Lower lobe of right lung (tissue), 2 donors: ENCODE results near the gene SLC6A18. TPM values are rescaled to one million over a fixed set of nuclear protein-coding genes. Genes with fewer than 3 reads are reported as not detected.

Experiments
- ATAC-seq, 2 donors: fragments of 200-7000 bp; cut with Tn5 transposase; one replicate each; pipeline ENCODE4 v1.9.1; 2020 to 2022; ENCODE audit warnings: mild to moderate bottlenecking in 2 of 2, moderate library complexity in 2 of 2
- DNase-seq: peaks from one replicate; pipeline ENCODE4 v3.0.0-alpha.2; 2020
- H3K27ac ChIP-seq: fragments of 200-600 bp; one replicate; pipeline ENCODE4 v1.8.0; 2022
- H3K27me3 ChIP-seq: fragments of 200-600 bp; one replicate; pipeline ENCODE4 v1.8.0; 2022; ENCODE audit warnings: low read depth
- H3K36me3 ChIP-seq: fragments of 200-600 bp; one replicate; pipeline ENCODE4 v1.8.0; 2022; ENCODE audit warnings: mild to moderate bottlenecking
- H3K4me1 ChIP-seq: fragments of 200-600 bp; one replicate; pipeline ENCODE4 v1.8.0; 2022
- H3K4me3 ChIP-seq: fragments of 200-600 bp; one replicate; pipeline ENCODE4 v1.8.0; 2022; ENCODE audit warnings: mild to moderate bottlenecking
- H3K9me3 ChIP-seq: fragments of 200-600 bp; one replicate; pipeline ENCODE4 v1.8.0; 2022
- intact Hi-C: fragments of 100-400 bp; cut with DNase I; formaldehyde crosslinking; loops from one replicate; pipeline ENCODE4 v1.11.0; 2022
- total RNA-seq: library from RNA; stranded (reverse); fragmentation: NEBNext Ultra II Directional; extraction: Animal tissue kit (Norgen Biotek cat#: 25700); gene quantifications from one replicate; pipeline ENCODE4 v1.2.1, GENCODE V29; 2021
- TF ChIP-seq, protein P1 (sequence below): fragments of 200-600 bp; IDR thresholded peaks from one replicate; pipeline ENCODE4 v1.8.0; 2022; ENCODE audit warnings: antibody characterized with exemption, mild to moderate bottlenecking
- donor health status: DM: no; HTN: yes; CAD: no; lungs with severe emphysema.

Gene SLC6A18
- total RNA-seq, 1 donor from 2014 or later, result not detected

DNA sequence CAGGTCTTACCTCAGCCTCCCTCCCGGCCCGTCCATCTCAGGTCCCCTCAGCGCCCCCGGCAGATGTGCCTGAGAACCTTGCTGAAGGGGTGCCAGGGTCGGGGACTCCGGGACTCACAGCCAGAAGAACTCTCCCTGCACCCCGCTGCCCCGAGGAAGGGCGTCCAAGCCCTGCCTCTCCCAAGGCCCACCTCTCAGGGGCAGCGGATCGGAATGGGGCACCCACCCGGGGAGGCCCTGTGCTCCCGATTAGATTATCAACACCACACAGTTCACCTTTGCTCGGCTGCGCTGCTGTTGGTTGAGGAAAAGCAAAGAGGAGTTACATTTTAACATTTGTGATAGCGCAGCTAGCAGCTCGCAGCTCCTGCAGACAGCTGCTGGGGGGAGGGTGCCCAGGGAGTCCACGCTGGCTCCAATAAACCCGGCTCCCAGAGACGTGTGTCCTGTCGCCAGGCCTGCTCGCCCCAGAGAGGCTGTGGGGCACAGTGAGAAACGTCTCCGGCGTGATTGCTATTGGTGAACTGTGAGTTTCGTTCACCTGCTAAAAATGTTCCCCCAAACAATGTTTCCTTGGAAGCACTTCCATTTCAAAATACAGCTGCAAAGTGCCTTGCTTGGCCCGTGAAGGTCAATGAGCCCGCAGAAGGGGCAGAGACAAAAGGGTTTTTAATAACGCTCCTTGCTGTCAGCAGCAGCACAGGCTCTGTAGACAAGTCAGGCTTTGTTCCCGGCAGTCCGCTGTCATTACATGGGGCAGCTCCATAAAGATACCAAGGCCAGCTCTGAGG, 42.4 kb upstream of the SLC6A18 start:
- H3K9me3 ChIP-seq, result no peaks in the 10 kb centered on the region
- peaks cover 13% of the 10 kb centered on the region for H3K4me1 ChIP-seq
- H3K36me3 ChIP-seq, result no peaks in the 10 kb centered on the region
- intact Hi-C loops, result no loop called here
- no peak overlapping the region for H3K4me3 ChIP-seq
- DNase-seq (peak; percentile 38), ATAC-seq (no peak)
- peaks cover 12% of the 10 kb centered on the region for H3K27me3 ChIP-seq
- TF ChIP-seq, protein P1, sequence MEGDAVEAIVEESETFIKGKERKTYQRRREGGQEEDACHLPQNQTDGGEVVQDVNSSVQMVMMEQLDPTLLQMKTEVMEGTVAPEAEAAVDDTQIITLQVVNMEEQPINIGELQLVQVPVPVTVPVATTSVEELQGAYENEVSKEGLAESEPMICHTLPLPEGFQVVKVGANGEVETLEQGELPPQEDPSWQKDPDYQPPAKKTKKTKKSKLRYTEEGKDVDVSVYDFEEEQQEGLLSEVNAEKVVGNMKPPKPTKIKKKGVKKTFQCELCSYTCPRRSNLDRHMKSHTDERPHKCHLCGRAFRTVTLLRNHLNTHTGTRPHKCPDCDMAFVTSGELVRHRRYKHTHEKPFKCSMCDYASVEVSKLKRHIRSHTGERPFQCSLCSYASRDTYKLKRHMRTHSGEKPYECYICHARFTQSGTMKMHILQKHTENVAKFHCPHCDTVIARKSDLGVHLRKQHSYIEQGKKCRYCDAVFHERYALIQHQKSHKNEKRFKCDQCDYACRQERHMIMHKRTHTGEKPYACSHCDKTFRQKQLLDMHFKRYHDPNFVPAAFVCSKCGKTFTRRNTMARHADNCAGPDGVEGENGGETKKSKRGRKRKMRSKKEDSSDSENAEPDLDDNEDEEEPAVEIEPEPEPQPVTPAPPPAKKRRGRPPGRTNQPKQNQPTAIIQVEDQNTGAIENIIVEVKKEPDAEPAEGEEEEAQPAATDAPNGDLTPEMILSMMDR, result no peak
- no peak overlapping the region for H3K27ac ChIP-seq

DNA sequence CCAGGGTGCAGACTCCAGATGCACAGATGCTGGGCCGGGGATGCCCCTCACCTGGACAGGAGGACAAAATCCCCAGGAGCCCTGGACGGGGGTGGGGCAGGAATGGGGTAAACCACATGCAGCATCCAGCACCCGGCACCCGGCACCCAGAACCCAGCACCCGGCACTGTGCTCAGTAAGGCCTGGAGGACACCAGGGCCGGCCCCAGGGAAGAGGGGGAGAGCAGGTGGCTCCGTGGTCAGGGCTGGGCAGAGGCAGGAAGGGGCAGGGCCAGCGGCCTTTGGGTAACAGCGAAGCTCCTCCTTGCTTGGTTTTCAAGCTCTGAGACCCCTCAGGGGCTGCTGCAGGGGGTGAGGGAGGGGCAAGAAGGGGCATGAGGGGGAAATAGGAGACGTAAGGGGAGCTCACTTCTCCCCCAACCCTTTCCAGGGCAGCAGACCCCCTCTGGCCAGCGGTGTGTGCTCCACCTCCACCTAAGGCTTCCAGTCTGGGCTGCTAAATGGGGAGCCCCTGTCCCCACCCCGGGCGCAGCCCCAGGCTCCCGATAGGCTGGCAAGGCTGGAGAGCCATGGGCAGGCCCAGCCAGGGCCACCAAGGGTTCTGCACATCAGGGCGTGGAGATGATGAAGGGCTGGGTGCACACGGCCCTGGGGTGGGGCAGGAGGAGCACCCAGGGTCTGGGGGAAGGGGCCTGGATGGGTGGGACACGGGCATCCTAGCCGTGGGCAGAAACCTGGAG, 41.6 kb upstream of the SLC6A18 start:
- ATAC-seq, result no peak
- Histone ChIP-seq H3K4me1 (peaks cover 13% of the 10 kb centered on the region), H3K36me3 (no peaks in the 10 kb centered on the region), H3K27ac (no peak overlapping the region), H3K9me3 (no peaks in the 10 kb centered on the region), H3K4me3 (no peak overlapping the region), H3K27me3 (peaks cover 12% of the 10 kb centered on the region)
- intact Hi-C loops, result no loop called here
- peak; percentile 45 for DNase-seq
- TF ChIP-seq, protein P1, result no peak

DNA sequence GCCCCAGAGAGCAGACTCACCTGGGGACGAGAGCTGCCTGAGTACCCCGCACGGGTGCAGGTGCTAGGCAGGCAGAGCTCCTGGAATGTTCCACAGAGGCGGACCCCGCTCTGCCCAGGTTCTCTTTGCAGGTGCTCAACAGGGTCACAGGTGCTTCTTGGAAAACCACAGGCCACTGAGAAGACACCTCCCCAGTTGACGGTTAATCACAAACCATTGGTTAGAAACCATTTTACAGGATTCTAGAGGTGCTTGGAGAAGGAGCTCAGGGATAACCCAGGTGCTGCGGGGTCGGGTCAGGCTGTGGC, 41.1 kb upstream of the SLC6A18 start:
- peaks cover 16% of the 10 kb centered on the region for H3K27me3 ChIP-seq
- H3K4me1 ChIP-seq, result peaks cover 13% of the 10 kb centered on the region
- H3K36me3 ChIP-seq, result no peaks in the 10 kb centered on the region

DNA sequence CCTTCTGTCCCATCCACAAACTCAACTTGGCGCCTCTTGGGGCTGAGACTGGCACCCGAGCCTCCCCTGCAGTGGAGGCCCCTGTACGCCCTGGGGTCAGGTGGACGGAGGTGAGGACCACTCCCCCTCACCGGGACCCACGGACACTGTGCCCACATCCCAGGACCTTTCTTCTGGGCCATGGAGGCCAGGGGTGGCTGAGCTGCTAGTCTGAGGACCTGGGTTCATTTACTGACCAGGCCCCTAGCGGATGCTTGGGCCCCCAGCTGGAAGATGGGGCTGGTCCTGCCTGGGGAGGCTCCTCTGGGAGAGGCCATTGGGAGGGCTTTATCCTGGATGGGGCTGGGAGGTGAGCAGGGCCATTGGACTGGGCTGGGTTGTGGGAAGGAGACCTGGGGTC, 40.7 kb upstream of the SLC6A18 start:
- intact Hi-C loops, result no loop called here
- Histone ChIP-seq H3K27ac (no peak overlapping the region), H3K9me3 (no peaks in the 10 kb centered on the region), H3K4me3 (no peak overlapping the region), H3K27me3 (peaks cover 19% of the 10 kb centered on the region), H3K36me3 (no peaks in the 10 kb centered on the region), H3K4me1 (peaks cover 13% of the 10 kb centered on the region)
- ATAC-seq, result no peak
- TF ChIP-seq, protein P1, result no peak
- DNase-seq, result peak; percentile 38

More for the DNA sequence above, 41.1 kb upstream of the SLC6A18 start:
- Histone ChIP-seq H3K9me3 (no peaks in the 10 kb centered on the region), H3K27ac (no peak overlapping the region), H3K4me3 (no peak overlapping the region)
- TF ChIP-seq, protein P1, result no peak
- DNase-seq, result peak; percentile 30
- intact Hi-C loops, result no loop called here
- ATAC-seq, result no peak

DNA sequence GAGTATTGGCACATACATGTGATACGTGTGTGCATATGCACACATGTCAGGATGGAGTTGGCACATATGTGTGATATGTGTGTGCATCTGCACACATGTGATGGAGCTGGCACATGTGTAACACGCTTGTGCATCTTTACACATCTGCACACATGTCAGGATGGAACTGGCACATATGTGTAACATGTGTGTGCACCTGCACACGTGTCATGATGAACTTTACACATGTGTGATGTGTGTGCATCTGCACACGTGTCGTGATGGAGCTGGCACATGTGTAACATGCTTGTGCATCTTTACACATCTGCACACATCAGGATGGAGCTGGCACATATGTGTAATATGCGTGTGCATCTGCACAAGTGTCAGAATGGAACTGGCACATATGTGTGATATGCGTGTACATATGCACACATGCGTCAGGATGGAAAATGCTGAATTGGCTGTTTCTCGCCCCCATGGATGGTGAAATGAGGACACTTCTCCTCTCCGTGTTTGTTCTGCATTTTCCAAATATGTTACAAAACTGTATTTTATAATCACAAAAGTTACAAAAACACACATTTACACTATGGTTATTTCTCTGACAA, 40.0 kb upstream of the SLC6A18 start:
- Histone ChIP-seq H3K4me3 (no peak overlapping the region), H3K36me3 (no peaks in the 10 kb centered on the region), H3K4me1 (peaks cover 13% of the 10 kb centered on the region), H3K27ac (no peak overlapping the region), H3K9me3 (no peaks in the 10 kb centered on the region), H3K27me3 (peaks cover 18% of the 10 kb centered on the region)
- ATAC-seq (no peak), DNase-seq (no peak)
- TF ChIP-seq, protein P1, result no peak
- intact Hi-C loops, result no loop called here
